ENCODE results near the gene ATXN10.
"Not testable (repeated sequence)": the region's sequence is repeated elsewhere in the genome, so short reads cannot be mapped to it uniquely, and the experiment has no call there.

The ATXN10 gene, protein sequence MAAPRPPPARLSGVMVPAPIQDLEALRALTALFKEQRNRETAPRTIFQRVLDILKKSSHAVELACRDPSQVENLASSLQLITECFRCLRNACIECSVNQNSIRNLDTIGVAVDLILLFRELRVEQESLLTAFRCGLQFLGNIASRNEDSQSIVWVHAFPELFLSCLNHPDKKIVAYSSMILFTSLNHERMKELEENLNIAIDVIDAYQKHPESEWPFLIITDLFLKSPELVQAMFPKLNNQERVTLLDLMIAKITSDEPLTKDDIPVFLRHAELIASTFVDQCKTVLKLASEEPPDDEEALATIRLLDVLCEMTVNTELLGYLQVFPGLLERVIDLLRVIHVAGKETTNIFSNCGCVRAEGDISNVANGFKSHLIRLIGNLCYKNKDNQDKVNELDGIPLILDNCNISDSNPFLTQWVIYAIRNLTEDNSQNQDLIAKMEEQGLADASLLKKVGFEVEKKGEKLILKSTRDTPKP

DNA sequence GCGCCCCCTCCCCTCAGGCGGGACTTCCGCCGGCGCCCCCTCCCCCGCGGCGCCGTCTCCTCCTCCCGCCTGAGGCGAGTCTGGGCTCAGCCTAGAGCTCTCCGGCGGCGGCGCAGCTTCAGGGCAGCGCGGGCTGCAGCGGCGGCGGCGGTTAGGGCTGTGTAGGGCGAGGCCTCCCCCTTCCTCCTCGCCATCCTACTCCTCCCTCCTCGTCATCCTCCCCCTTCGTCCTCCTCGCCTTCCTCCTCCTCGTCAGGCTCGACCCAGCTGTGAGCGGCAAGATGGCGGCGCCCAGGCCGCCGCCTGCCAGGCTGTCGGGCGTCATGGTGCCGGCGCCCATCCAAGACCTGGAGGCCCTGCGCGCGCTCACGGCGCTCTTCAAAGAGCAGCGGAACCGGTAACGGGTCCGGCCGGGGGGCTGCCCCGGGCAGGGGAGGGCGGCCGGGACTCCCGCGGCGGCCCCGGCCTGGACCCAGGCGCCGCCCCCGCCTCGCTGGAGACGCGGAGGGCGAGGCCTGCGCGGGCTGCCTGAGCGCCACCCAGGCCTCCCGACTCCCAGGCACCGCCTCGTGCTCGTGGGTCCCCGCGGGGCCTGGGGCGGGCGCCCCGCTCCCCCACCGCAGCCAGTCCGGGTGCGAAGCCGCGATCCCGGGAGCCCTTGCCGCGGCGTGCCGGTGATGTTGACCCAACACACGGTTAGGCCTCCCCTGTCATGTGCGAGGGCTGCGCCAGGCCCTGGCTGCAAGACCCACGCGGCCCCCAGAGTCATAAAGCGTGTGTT, at the start of gene ATXN10:
Gene ATXN10, plus strand, starts transcription at position 52 of the 781 bp plus-strand sequence. Its CDS starts 230 bp downstream, at position 282.
- peak; percentile 60 for DNase-seq

- no peak for DNase-seq
These were observed 49.6 kb upstream of the ATXN10 start for GRCh38 chr22:45621836-45622600.

GRCh38 chr22:45623464-45624145, 48.0 kb upstream of the ATXN10 start:
- not testable (repeated sequence) for DNase-seq

DNA sequence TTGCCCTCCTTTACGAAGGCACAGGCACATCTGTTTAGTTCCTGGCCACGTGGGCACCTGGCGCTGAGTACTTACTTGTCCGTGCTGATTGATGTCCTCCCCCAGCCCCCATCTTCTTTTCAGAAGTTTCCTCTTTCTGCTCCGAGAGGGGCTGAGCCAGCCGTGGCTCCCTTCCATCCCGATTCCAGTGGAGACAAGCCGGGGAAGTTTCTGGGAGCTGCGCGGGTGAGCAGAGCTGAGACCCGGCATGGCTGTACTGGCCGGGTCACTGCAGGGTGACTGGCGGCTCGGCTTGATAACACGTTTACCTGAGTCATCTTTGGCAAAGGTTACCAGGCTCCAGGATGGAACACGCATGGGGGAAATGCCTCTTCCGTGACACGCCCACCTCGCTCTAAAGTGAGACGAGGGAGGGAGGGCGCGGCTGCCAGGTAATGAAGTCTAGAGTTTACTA, 45.4 kb upstream of the ATXN10 start:
- no peak for DNase-seq

GRCh38 chr22:45627489-45628233, 44.0 kb upstream of the ATXN10 start:
- no peak for DNase-seq

GRCh38 chr22:45628515-45628914, 43.1 kb upstream of the ATXN10 start:
- no peak for DNase-seq

DNA sequence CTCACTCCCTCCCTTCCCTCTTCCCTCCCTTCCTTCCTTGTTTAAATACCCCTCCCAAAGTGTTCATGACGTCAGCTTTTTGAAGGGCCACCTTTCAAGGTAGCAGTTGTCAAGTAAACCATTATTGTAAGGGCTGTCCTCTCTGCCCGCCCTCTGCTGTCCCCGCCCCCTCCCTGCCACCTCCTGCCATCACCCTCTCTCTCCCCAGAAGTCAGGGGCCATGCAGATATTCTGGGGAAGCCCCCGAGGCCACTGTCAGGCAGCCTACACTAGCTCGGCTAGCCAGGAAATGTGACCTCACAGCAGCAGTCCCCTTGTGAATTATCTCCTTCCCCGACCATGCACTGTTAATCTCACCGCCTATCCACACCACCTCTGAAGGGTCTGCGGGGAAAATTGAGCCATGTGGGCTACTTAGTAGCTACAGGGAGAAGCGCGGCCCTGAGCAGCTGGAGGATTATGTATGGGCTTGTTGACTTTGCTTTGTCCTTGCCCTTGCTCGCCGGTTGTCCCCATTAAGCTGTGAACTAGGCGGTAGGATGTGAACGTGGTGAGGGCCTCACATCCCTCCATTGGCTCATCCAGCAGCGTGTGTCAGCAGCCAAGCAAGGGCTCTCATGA, 42.1 kb upstream of the ATXN10 start:
- no peak for DNase-seq

DNA sequence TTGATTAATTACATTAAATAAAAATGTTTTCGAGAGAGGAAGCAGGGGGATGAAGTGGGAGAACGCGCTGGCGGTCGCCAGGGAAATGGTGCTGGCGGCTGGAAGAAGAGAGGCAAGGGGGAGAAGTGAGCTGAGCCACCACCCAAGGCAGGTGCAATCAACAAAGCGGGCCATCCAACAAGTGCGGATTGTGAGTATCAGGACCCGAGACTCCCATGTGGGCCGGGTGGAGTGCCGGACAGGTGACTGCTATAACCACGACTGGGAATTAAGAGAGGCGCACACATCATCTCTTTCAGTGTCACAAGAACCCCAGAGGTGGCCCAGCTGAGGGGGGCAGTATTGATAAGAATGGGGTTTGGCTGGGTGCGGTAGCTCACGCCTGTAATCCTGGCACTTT, 41.2 kb upstream of the ATXN10 start:
- DNase-seq = no peak

- DNase-seq = no peak
These were observed 40.3 kb upstream of the ATXN10 start for GRCh38 chr22:45631140-45631840.

- no peak for DNase-seq
These were observed 39.8 kb upstream of the ATXN10 start for GRCh38 chr22:45631841-45632238.

DNA sequence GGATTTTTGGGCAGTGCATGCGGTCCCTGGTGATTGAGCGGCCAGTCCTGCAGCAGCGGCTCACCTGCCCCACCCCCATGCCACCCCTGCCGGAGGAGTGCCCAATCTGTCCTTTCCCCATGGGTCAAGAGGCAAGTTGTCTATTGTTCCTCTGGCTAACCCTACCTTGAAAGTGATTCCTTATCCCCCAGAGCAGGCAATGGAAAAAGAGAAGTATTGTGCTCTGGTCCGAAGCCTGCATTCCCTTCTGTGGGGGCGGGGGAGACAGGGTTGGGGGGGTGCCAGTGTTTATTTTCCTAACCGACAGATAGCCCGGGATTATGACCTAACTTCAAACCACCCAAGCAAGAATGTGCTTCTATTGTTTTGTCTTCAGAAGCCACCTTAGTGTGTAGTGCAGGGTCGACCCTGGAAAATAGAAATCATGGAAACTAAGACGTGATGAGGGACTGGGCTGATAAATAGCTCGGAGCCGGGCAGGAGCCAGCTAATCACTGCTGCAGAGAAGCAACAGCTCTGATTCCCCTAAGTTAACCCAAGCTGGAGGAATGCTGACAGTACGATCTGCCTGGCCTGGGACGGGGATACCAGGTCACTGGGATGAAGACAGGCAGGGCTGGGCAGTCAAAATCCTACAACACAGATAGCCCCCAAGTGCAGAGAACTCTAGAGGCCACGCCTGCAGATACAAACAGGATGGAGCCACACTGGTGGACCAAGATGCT, 38.7 kb upstream of the ATXN10 start:
- DNase-seq = no peak

DNA sequence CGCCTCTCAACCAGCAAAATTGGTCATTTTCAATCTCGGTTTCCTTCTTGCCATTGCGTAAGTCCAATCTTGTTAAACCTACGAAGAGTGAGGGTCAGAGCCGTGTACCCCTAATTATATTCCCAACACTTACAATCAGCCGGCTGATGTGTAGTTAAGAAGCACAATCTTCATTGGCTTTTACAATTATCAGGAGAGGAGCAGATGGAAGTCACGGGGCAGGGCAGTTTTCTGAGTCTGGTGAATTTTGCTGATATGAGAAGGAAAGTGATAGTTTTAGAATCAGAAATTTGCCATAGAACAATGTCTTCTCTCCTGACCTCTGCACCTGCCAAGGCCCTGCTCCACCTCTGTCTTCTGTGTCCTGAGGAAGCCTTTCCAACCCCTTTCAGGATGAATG, 35.0 kb upstream of the ATXN10 start:
- DNase-seq = no peak

DNA sequence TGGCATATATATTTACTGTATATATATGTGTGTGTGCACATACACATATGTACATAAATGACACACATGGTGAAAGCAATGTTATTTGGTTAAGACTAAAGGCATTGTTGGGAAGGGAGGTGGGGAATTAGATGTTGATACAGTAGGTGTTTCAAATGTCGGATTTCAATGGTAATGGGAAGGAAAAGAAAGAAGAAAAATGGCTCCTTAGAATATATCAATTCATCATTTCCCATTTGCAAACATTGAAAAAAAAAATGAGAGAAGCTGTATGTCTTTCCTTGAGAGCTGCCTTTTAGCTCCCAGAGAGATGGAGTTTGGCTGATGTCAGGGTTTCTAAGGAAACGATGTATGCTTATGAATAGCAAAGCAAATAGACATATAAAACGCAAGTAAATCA, 33.4 kb upstream of the ATXN10 start:
- no peak for DNase-seq

GRCh38 chr22:45638834-45639746, 32.5 kb upstream of the ATXN10 start:
- no peak for DNase-seq

DNA sequence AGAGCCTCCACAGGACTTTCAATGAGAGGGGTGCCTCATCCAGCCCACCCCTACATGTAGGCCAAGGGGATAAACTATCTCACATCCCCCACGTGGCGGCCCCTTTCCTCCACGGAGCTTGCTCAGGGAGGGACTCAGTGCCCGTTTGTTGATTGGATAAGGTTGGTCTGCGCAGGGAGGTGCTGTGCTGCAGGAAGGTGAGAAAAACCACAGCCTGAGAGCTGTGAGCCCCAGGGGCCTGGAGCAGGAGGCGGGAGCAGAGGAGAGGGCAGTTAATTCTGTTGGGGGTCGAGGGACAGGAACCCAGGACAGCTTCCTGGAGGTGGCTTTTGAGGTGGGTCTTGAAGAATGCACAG, 31.9 kb upstream of the ATXN10 start:
- no peak for DNase-seq

GRCh38 chr22:45640291-45640940, 31.2 kb upstream of the ATXN10 start:
- DNase-seq = no peak

DNA sequence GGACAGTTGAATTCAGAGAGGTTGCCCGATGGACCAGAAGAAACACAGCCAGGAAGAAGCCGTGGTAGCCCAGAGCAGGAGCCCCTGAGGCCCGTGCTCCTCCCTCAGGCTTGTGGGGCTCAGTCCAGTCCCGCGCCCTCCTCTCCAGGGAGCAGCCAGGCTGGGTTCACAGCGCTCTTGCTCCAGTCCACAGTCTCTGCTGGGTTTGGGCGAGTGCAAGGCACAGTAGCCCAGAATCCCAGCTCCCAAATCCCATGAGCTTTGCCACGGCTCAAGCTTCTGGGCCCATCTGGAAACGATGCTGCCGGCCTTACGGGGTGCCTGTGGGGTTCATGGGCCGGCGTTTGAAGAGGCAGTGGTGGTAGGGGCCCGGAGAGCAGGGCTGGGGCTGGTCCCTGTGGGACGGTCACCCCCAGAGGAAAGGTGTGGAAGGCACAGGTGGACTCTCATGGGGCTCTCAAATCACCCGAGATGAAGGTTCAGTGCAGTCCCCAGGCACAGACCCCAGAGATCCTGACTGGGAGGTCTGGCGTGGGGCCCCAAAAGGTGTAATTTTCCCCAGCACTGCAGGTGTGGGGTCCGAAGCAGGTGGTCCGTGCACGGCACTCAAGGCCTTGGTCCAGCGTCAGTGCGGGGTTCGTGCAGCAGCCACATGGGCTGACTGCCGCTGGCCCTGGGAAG, 30.6 kb upstream of the ATXN10 start:
- DNase-seq = no peak

DNA sequence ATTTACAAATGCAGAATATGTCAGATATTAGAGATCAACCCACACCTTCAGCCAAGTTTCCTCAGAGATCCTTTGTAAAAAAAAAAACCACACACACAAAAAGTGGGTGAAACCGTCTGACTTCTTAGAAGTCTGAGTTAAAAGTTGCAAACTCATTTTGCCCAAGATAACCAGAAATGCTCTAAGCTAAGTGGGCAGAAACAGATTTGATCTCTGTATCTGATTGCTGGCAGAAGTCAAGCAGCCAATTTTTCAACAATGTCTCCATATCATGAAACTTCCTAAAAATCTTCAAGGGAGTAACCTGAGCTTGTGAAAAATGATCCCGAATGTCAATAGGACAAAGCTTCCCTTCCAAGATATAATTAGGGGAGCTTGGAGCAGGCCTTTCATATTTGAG, 28.6 kb upstream of the ATXN10 start:
- DNase-seq = peak; percentile 41

Data from NCI-H1105 treated with DMSO at 0.1 percent for 48 hours (cell line).